HCT116 (cell line): ENCODE results near the gene SGMS1. TPM values are rescaled to one million over a fixed set of nuclear protein-coding genes. Genes with fewer than 3 reads are reported as not detected.

Experiments
- ATAC-seq: fragments of 200-7000 bp; cut with Tn5 transposase; 2 replicates; pipeline ENCODE4 v1.9.1; 2020; ENCODE audit warnings: mild to moderate bottlenecking, moderate library complexity
- BruUV-seq: library from RNA; stranded (reverse); fragments of 400-500 nt; replicated peaks from 2 replicates; lab custom pipeline; 2021; lab: Mats Ljungman, UMichigan
- CTCF ChIA-PET: fragments of 300-600 bp; sonication (Branson Sonifier 250); formaldehyde crosslinking; loops from one replicate; lab custom pipeline; 2021; ENCODE audit warnings: antibody characterized with exemption; lab: Charles Lee
- POLR2A ChIA-PET: fragments of 300-600, 350-600 bp; sonication (Branson Sonifier 250); formaldehyde crosslinking; loops from one replicate; lab custom pipeline; 2021; ENCODE audit warnings: antibody characterized with exemption; lab: Charles Lee
- RAD21 ChIA-PET, 2 experiments: fragments of 300-600 bp; sonication (Branson Sonifier 250); formaldehyde crosslinking; loops; one replicate each; lab custom pipeline; 2023; ENCODE audit warnings: low total read pairs in 2 of 2; ENCODE audit not compliant: uncharacterized antibody in 2 of 2, unreplicated experiment in 2 of 2, low non-redundant PET in 1 of 2; lab: Charles Lee
- DNase-seq: peaks from one replicate; pipeline ENCODE4 v3.0.0-alpha.2; 2010; ENCODE audit warnings: low read depth, low spot score
- H2AFZ ChIP-seq: fragments of 200-600 bp; shearing (Covaris generic), sonication (generic); 2 replicates; pipeline ENCODE4 v1.6.1; 2017; ENCODE audit warnings: low read depth, mixed run types, mixed read lengths, antibody characterized with exemption, low read length; ENCODE audit not compliant: poor library complexity, severe bottlenecking
- H3K27ac ChIP-seq: 2 replicates; pipeline ENCODE4 v1.5.1; 2012; ENCODE audit warnings: low read depth, low read length
- H3K27me3 ChIP-seq: fragments of 200-600 bp; sonication (generic); 2 replicates; pipeline ENCODE4 v1.6.1; 2016; ENCODE audit warnings: mixed run types, low read length, mixed read lengths; ENCODE audit not compliant: insufficient read depth
- H3K36me3 ChIP-seq, 2 experiments: fragments of 200-500 bp in 1 of 2; fragments of 200-600 bp in 1 of 2; sonication (Bioruptor generic) in 1 of 2; sonication (generic) in 1 of 2; 2 replicates each; pipeline versions ENCODE4 v1.5.1 to v1.6.1; 2014 to 2016; ENCODE audit warnings: low read length in 2 of 2, inconsistent platforms in 1 of 2, mixed read lengths in 1 of 2, mixed run types in 1 of 2; ENCODE audit not compliant: insufficient read depth in 2 of 2, control insufficient read depth in 1 of 2
- H3K4me1 ChIP-seq, 2 experiments: fragments of 200-600 bp in 1 of 2; sonication (generic) in 1 of 2; 2 replicates each; pipeline versions ENCODE4 v1.5.1 to v1.6.1; 2012 to 2017; ENCODE audit warnings: low read length in 2 of 2, inconsistent platforms in 1 of 2, mild to moderate bottlenecking in 1 of 2, mixed read lengths in 1 of 2, mixed run types in 1 of 2, moderate library complexity in 1 of 2; ENCODE audit not compliant: insufficient read depth in 2 of 2, control insufficient read depth in 1 of 2
- H3K4me2 ChIP-seq: fragments of 200-600 bp; sonication (generic); 2 replicates; pipeline ENCODE4 v1.6.1; 2017; ENCODE audit warnings: mixed run types, low read length, mixed read lengths
- H3K4me3 ChIP-seq, 2 experiments: fragments of 200-600 bp in 1 of 2; sonication (generic) in 1 of 2; replicated peaks in 1 of 2; 2 replicates each; pipeline ENCODE4 v1.5.1; 2011 to 2016; ENCODE audit warnings: low read length in 2 of 2, control low read depth in 1 of 2, low read depth in 1 of 2, mild to moderate bottlenecking in 1 of 2, mixed read lengths in 1 of 2, mixed run types in 1 of 2
- H3K79me2 ChIP-seq: fragments of 200-600 bp; sonication (generic); 2 replicates; pipeline ENCODE4 v1.6.1; 2017; ENCODE audit warnings: mild to moderate bottlenecking, mixed run types, low read length, moderate library complexity, mixed read lengths; ENCODE audit not compliant: insufficient read depth
- H3K9ac ChIP-seq: fragments of 200-600 bp; sonication (generic); 2 replicates; pipeline ENCODE4 v1.6.1; 2016; ENCODE audit warnings: low read length, mixed read lengths
- H3K9me2 ChIP-seq: fragments of 200-600 bp; sonication (generic), shearing (Covaris generic); 2 replicates; pipeline ENCODE4 v1.6.1; 2017; ENCODE audit warnings: mixed run types, mild to moderate bottlenecking, moderate library complexity; ENCODE audit not compliant: insufficient read depth
- H3K9me3 ChIP-seq, 2 experiments: fragments of 200-500 bp in 1 of 2; fragments of 200-600 bp in 1 of 2; sonication (Bioruptor generic) in 1 of 2; sonication (generic) in 1 of 2; 2 replicates each; pipeline ENCODE4 v1.6.1; 2014 to 2017; ENCODE audit warnings: low read length in 2 of 2, mixed read lengths in 2 of 2, inconsistent platforms in 1 of 2, low read depth in 1 of 2, mild to moderate bottlenecking in 1 of 2, mixed run types in 1 of 2, moderate library complexity in 1 of 2; ENCODE audit not compliant: control insufficient read depth in 1 of 2, insufficient read depth in 1 of 2
- H4K20me1 ChIP-seq: fragments of 200-600 bp; sonication (generic), shearing (Covaris generic); 2 replicates; pipeline ENCODE4 v1.6.1; 2017; ENCODE audit warnings: mixed run types, mild to moderate bottlenecking, moderate library complexity; ENCODE audit not compliant: insufficient read depth
- CEBPB ChIP-seq: IDR thresholded peaks from 2 replicates; pipeline ENCODE4 v1.6.1; 2012; ENCODE audit warnings: low read depth
- EZH2 ChIP-seq: fragments of 200-600 bp; sonication (generic); IDR thresholded peaks from 2 replicates; pipeline ENCODE4 v1.6.1; 2017; ENCODE audit warnings: antibody characterized with exemption, mixed run types
- EZH2phosphoT487 ChIP-seq: fragments of 200-600 bp; IDR thresholded peaks from 2 replicates; pipeline ENCODE4 v1.6.1; 2018; ENCODE audit warnings: antibody characterized with exemption, borderline replicate concordance
- FOSL1 ChIP-seq: IDR thresholded peaks from 2 replicates; pipeline ENCODE4 v1.6.1; 2012; ENCODE audit warnings: low read depth
- JUND ChIP-seq: IDR thresholded peaks from 2 replicates; pipeline ENCODE4 v1.6.1; 2012
- MAX ChIP-seq: IDR thresholded peaks from 2 replicates; pipeline ENCODE4 v1.6.1; 2012
- POLR2A ChIP-seq: IDR thresholded peaks from 2 replicates; pipeline ENCODE4 v1.7.0; 2011; ENCODE audit warnings: borderline replicate concordance; ENCODE audit not compliant: insufficient read depth, insufficient read length; ENCODE audit errors: extremely low read depth
- POLR2AphosphoS5 ChIP-seq: IDR thresholded peaks from 2 replicates; pipeline ENCODE4 v1.6.1; 2011; ENCODE audit warnings: mild to moderate bottlenecking, low read depth, low read length, moderate library complexity
- RAD21 ChIP-seq: IDR thresholded peaks from 2 replicates; pipeline ENCODE4 v1.6.1; 2012; ENCODE audit warnings: low read depth, mild to moderate bottlenecking
- REST ChIP-seq: IDR thresholded peaks from 2 replicates; pipeline ENCODE4 v1.6.1; 2012; ENCODE audit warnings: low read depth
- SIN3A ChIP-seq: IDR thresholded peaks from 2 replicates; pipeline ENCODE4 v1.6.1; 2012; ENCODE audit warnings: low read depth
- SP1 ChIP-seq: IDR thresholded peaks from 2 replicates; pipeline ENCODE4 v1.6.1; 2012; ENCODE audit warnings: low read depth
- TCF7L2 ChIP-seq: IDR thresholded peaks from 2 replicates; pipeline ENCODE4 v1.7.0; 2011; ENCODE audit warnings: borderline replicate concordance, inconsistent platforms; ENCODE audit not compliant: insufficient read depth, insufficient read length; ENCODE audit errors: extremely low read depth
- YY1 ChIP-seq: IDR thresholded peaks from 2 replicates; pipeline ENCODE4 v1.6.1; 2011; ENCODE audit warnings: low read length, low read depth, moderate library complexity, mild to moderate bottlenecking; ENCODE audit not compliant: insufficient replicate concordance; ENCODE audit errors: extremely low read depth
- ZFX ChIP-seq: fragments of 450-650 bp; IDR thresholded peaks from 2 replicates; pipeline ENCODE4 v1.6.1; 2017
- ZNF274 ChIP-seq: fragments of 200-500 bp; sonication (Bioruptor generic); IDR thresholded peaks from 2 replicates; pipeline ENCODE4 v1.6.1; 2014; ENCODE audit warnings: mild to moderate bottlenecking, low read depth, low read length, inconsistent platforms
- intact Hi-C: fragments of 100-400 bp; cut with micrococcal nuclease; formaldehyde crosslinking; loops from 2 replicates; pipeline ENCODE4 v1.10.0; 2022
- total RNA-seq: library from RNA; stranded (reverse); gene quantifications from one replicate; pipeline ENCODE4 v1.2.1, GENCODE V29; 2021; ENCODE audit not compliant: unreplicated experiment

Gene SGMS1
- total RNA-seq, 1 experiment from 2014 or later = 29.1 TPM

GRCh38 chr10:50653758-50654157 lies 30.0 kb upstream of the SGMS1 start:
- ChIA-PET CTCF (interaction anchor here (1.1 kb wide), 1 partner anchor 9 kb away, joined by 3 read pairs; no protein-coding TSS in a partner anchor), POLR2A (no interaction called here), RAD21 (no interaction called here)
- no peak for ATAC-seq
- Histone ChIP-seq H3K9me3 (no peaks in the 10 kb centered on the region), H3K4me1 (no peaks in the 10 kb centered on the region), H3K36me3 (no peaks in the 10 kb centered on the region), H3K9me2 (no peaks in the 10 kb centered on the region), H3K4me2 (no peak overlapping the region), H3K27me3 (no peaks in the 10 kb centered on the region), H3K4me3 (no peak overlapping the region), H3K79me2 (no peaks in the 10 kb centered on the region), H4K20me1 (no peaks in the 10 kb centered on the region), H3K27ac (no peak overlapping the region), H3K9ac (no peak overlapping the region), H2AFZ (no peak overlapping the region)
- no TSS peak for BruUV-seq
- DNase-seq = no peak
- intact Hi-C loops = no loop called here
- no peak for TF ChIP-seq TCF7L2
- no peak for TF ChIP-seq ZFX
- TF ChIP-seq SP1 = no peak
- TF ChIP-seq FOSL1 = no peak
- TF ChIP-seq POLR2A = no peak
- no peak for TF ChIP-seq YY1
- no peak for TF ChIP-seq SIN3A
- no peak for TF ChIP-seq RAD21
- TF ChIP-seq MAX = no peak
- TF ChIP-seq CEBPB = no peak
- no peak for TF ChIP-seq POLR2AphosphoS5
- TF ChIP-seq REST = no peak
- no peak for TF ChIP-seq ZNF274
- TF ChIP-seq JUND = no peak
- no peak for TF ChIP-seq EZH2
- TF ChIP-seq EZH2phosphoT487 = no peak
